ENCODE data around the gene MSI2. TPM values are rescaled to one million over a fixed set of nuclear protein-coding genes. Genes with fewer than 3 reads are reported as not detected.
A peak's percentile ranks its signal among the peaks of the same experiment; 100 is the strongest.

Gene MSI2
- total and polyA plus RNA-seq, 12 donors = 32.6 to 411 (median 148) TPM

GRCh38 chr17:57481910-57482391 lies 225.6 kb downstream of the MSI2 start:
- peaks cover 32 to 76% of the 10 kb centered on the region in 2 donors for H3K4me1 ChIP-seq (replicated peaks in 1 of 2)
- no peak overlapping the region for H3K4me3 ChIP-seq
- 30 to 42% (median 38%) methylated on average over 9 of the region's 9 CpGs for WGBS, 4 donors
- peak overlapping the region; percentile 65 to 92 (median 84) for H3K27ac ChIP-seq
- H3K36me3 ChIP-seq (replicated peaks in 1 of 2) = no peaks in the 10 kb centered on the region
- peak; percentile 59 to 89 (median 72) for DNase-seq
- intact Hi-C loops (cut with DNase I) = no loop called here
- no peaks in the 10 kb centered on the region for H3K27me3 ChIP-seq
- TF ChIP-seq POLR2A (IDR thresholded peaks at IDR 0.05) (no peak), CTCF (IDR thresholded peaks at IDR 0.05) (no peak)
- H3K9me3 ChIP-seq (replicated peaks in 1 of 3) = no peaks in the 10 kb centered on the region

- Histone ChIP-seq H3K9me3 (replicated peaks in 1 of 3) (no peaks in the 10 kb centered on the region), H3K36me3 (replicated peaks in 1 of 2) (no peaks in the 10 kb centered on the region), H3K4me3 (no peak overlapping the region), H3K4me1 (replicated peaks in 1 of 2) (peaks cover 34 to 77% of the 10 kb centered on the region in 2 donors), H3K27ac (peak overlapping the region in 4 of 5 donors; percentile 3 to 92 (median 88)), H3K27me3 (no peaks in the 10 kb centered on the region)
- TF ChIP-seq POLR2A (IDR thresholded peaks at IDR 0.05) = no peak
- no peak for TF ChIP-seq CTCF (IDR thresholded peaks at IDR 0.05)
- WGBS, 4 donors = 75 to 92% (median 80%) methylated on average over 2 of the region's 2 CpGs
- DNase-seq = no peak
- intact Hi-C loops (cut with DNase I) = no loop called here
Measured at GRCh38 chr17:57482657-57483056, 226.3 kb downstream of the MSI2 start.

- DNase-seq = no peak
- Histone ChIP-seq H3K27ac (no peak overlapping the region), H3K4me1 (replicated peaks in 1 of 2) (peaks cover 23 to 71% of the 10 kb centered on the region in 2 donors), H3K36me3 (replicated peaks in 1 of 2) (no peaks in the 10 kb centered on the region), H3K9me3 (replicated peaks in 1 of 3) (no peaks in the 10 kb centered on the region), H3K27me3 (no peaks in the 10 kb centered on the region), H3K4me3 (no peak overlapping the region)
- intact Hi-C loops (cut with DNase I) = no loop called here
- TF ChIP-seq CTCF (IDR thresholded peaks at IDR 0.05) (no peak), POLR2A (IDR thresholded peaks at IDR 0.05) (no peak)
- WGBS, 4 donors = 85 to 93% (median 89%) methylated on average over 6 of the region's 6 CpGs
Measured at GRCh38 chr17:57484081-57484666, 227.9 kb downstream of the MSI2 start.

DNA sequence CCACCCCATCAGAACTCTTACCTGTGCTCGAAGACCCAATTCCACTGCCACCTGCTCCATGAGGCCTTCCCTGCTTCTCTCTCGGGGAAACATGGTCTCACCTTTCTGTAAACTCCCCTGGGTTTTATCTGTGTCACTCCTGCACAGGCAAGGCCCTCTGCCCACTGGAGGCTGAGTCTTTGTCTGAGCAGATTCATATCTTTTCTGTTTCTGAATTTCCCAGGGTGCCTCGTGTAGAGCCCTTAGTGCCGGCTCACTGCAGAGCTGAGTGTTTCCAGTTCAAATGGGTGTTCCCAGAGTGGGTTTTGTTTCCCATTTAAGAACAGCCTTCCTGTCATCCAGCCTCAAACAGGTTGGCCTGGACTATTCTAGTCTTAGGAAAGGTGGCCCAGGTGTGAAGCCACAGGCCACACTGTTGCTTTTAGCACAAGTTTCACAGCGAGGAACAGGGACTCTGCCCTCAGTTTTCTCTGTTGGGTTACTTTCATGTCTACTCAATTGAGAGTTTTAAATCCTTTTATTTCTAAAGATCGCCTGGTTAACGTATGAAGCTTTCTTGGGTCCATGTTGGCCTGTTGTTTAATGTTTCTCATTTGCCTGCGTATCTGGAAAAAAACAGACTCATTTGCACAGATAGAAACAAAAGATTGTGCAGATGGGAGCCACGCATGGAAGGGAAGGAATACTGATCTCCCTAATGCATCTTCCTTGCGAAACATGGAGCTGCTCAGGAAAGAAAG lies 228.7 kb downstream of the MSI2 start:
- no peak for DNase-seq
- WGBS, 4 donors = 88 to 94% (median 94%) methylated on average over 10 of the region's 10 CpGs
- H3K4me1 ChIP-seq (replicated peaks in 1 of 2) = peaks cover 31 to 70% of the 10 kb centered on the region in 2 donors
- TF ChIP-seq POLR2A (IDR thresholded peaks at IDR 0.05) = no peak
- no peak for TF ChIP-seq CTCF (IDR thresholded peaks at IDR 0.05)
- no peaks in the 10 kb centered on the region for H3K9me3 ChIP-seq (replicated peaks in 1 of 3)
- H3K36me3 ChIP-seq (replicated peaks in 1 of 2) = no peaks in the 10 kb centered on the region
- H3K27me3 ChIP-seq = no peaks in the 10 kb centered on the region
- H3K27ac ChIP-seq = no peak overlapping the region
- intact Hi-C loops (cut with DNase I) = no loop called here
- no peak overlapping the region for H3K4me3 ChIP-seq

Data from adrenal gland (tissue), 12 donors.